ENCODE results near the gene CCDC85C. TPM values are rescaled to one million over a fixed set of nuclear protein-coding genes. Genes with fewer than 3 reads are reported as not detected.

Gene CCDC85C
- total RNA-seq, 1 experiment from 2014 or later: 35.8 TPM

DNA sequence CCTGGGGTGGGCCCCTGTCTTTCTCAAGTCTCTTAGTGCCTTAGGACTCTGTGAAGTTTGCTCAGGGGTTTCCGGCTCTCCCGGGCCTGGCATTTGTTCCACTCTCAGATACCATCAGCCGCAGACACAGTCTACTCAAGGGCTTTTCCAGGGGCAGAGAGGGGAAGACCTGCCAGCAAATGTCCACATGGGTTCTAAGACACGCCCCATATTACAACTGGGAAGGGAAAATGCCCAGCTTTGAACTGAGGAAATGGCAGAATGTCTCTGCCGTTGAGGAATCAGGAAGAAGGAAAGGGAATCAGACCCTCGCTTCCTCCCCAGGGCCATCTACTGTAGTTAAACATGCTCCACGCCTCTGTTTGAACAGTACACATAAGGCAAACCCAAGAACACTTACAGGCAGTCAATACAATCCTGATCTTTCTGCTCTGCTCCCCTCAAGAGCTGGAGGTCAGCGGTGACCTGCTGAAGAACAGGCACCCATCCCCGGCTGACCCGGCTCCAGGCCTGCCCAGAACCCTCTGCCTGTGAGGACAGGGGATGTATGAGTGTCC, 7.9 kb downstream of the CCDC85C start:
- no peak overlapping the region for H3K4me3 Mint-ChIP-seq
- POLR2A ChIA-PET: no interaction called here
- H3K9me3 Mint-ChIP-seq: no peaks in the 10 kb centered on the region
- no peaks in the 10 kb centered on the region for H3K27me3 Mint-ChIP-seq (ENCODE audit: low read depth)
- TF ChIP-seq FOXK1 (CRISPR knock-in tag; IDR thresholded peaks at IDR 0.05) (no peak), GRHL2 (CRISPR knock-in tag; IDR thresholded peaks at IDR 0.05; ENCODE audit: insufficient replicate concordance, severe bottlenecking) (no peak), GTF2I (CRISPR knock-in tag; conservative IDR thresholded peaks at IDR 0.05) (no peak), ZNF317 (CRISPR knock-in tag; IDR thresholded peaks at IDR 0.05; ENCODE audit: borderline replicate concordance, low read depth) (no peak), USF1 (CRISPR knock-in tag; IDR thresholded peaks at IDR 0.05) (no peak), STAT6 (CRISPR knock-in tag; conservative IDR thresholded peaks at IDR 0.05; ENCODE audit: low read depth) (no peak), CBFB (CRISPR knock-in tag; IDR thresholded peaks at IDR 0.05; ENCODE audit: low read depth) (no peak), KAT7 (CRISPR knock-in tag; IDR thresholded peaks at IDR 0.05; ENCODE audit: borderline replicate concordance) (no peak), RORB (CRISPR knock-in tag; IDR thresholded peaks at IDR 0.05) (no peak), NR1H2 (CRISPR knock-in tag; IDR thresholded peaks at IDR 0.05) (no peak), ZNF425 (CRISPR knock-in tag; conservative IDR thresholded peaks at IDR 0.05) (no peak), ZBTB21 (CRISPR knock-in tag; IDR thresholded peaks at IDR 0.05; ENCODE audit: borderline replicate concordance) (no peak), RELA (CRISPR knock-in tag; IDR thresholded peaks at IDR 0.05; ENCODE audit: borderline replicate concordance) (no peak)
- TF ChIP-seq, protein P1, sequence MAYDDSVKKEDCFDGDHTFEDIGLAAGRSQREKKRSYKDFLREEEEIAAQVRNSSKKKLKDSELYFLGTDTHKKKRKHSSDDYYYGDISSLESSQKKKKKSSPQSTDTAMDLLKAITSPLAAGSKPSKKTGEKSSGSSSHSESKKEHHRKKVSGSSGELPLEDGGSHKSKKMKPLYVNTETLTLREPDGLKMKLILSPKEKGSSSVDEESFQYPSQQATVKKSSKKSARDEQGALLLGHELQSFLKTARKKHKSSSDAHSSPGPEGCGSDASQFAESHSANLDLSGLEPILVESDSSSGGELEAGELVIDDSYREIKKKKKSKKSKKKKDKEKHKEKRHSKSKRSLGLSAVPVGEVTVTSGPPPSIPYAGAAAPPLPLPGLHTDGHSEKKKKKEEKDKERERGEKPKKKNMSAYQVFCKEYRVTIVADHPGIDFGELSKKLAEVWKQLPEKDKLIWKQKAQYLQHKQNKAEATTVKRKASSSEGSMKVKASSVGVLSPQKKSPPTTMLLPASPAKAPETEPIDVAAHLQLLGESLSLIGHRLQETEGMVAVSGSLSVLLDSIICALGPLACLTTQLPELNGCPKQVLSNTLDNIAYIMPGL (CRISPR knock-in tag; IDR thresholded peaks at IDR 0.05): no peak
- TF ChIP-seq, protein P2, sequence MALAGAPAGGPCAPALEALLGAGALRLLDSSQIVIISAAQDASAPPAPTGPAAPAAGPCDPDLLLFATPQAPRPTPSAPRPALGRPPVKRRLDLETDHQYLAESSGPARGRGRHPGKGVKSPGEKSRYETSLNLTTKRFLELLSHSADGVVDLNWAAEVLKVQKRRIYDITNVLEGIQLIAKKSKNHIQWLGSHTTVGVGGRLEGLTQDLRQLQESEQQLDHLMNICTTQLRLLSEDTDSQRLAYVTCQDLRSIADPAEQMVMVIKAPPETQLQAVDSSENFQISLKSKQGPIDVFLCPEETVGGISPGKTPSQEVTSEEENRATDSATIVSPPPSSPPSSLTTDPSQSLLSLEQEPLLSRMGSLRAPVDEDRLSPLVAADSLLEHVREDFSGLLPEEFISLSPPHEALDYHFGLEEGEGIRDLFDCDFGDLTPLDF (CRISPR knock-in tag; IDR thresholded peaks at IDR 0.05): no peak
- no peaks in the 10 kb centered on the region for H3K36me3 Mint-ChIP-seq
- peaks cover 34% of the 10 kb centered on the region for H3K4me1 Mint-ChIP-seq
- DNase-seq (ENCODE audit: low spot score): no peak
- CTCF ChIA-PET: no interaction called here
- no peak for ATAC-seq
- no peak overlapping the region for H3K27ac Mint-ChIP-seq

- Mint-ChIP-seq H3K4me3 (no peak overlapping the region), H3K9me3 (no peaks in the 10 kb centered on the region), H3K4me1 (peaks cover 33% of the 10 kb centered on the region), H3K27me3 (ENCODE audit: low read depth) (no peaks in the 10 kb centered on the region), H3K36me3 (no peaks in the 10 kb centered on the region), H3K27ac (peak overlapping the region; percentile 82; the same call in 1 of the 2 replicates)
- ATAC-seq (no peak), DNase-seq (ENCODE audit: low spot score) (no peak)
- ChIA-PET POLR2A (no interaction called here), CTCF (interaction anchor here (1.4 to 2.9 kb wide), 2 partner anchors 20 to 46 kb away, joined by 4 to 19 read pairs; no protein-coding TSS in a partner anchor)
- TF ChIP-seq AR (CRISPR knock-in tag; IDR thresholded peaks at IDR 0.05) (no peak), CREB1 (CRISPR knock-in tag; IDR thresholded peaks at IDR 0.05) (no peak), ZBTB43 (CRISPR knock-in tag; IDR thresholded peaks at IDR 0.05) (no peak), MXD4 (CRISPR knock-in tag; IDR thresholded peaks at IDR 0.05; ENCODE audit: borderline replicate concordance) (no peak)
- TF ChIP-seq, protein P3, sequence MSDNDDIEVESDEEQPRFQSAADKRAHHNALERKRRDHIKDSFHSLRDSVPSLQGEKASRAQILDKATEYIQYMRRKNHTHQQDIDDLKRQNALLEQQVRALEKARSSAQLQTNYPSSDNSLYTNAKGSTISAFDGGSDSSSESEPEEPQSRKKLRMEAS (CRISPR knock-in tag; IDR thresholded peaks at IDR 0.05): no peak
These were observed 8.5 kb downstream of the CCDC85C start for GRCh38 chr14:99595524-99595923.
